HFF-Myc (cell line): ENCODE results near the gene DUS4L.
A peak's percentile ranks its signal among the peaks of the same experiment; 100 is the strongest.

ENCODE experiments used
- DNase-seq: peaks from one replicate; pipeline ENCODE4 v3.0.0-alpha.2; 2011; ENCODE audit warnings: low read depth; ENCODE audit errors: extremely low read depth
- H3K4me3 ChIP-seq: replicated peaks from 2 replicates; pipeline ENCODE4 v1.5.1; 2011; ENCODE audit warnings: low read depth, mild to moderate bottlenecking, control low read depth, low read length
- TF ChIP-seq, protein P1 (sequence below): IDR thresholded peaks from 2 replicates; pipeline ENCODE4 v1.5.1; 2012; ENCODE audit warnings: mild to moderate bottlenecking, low read depth, low read length, control low read depth; ENCODE audit errors: missing control alignments

DUS4L gene

DNA sequence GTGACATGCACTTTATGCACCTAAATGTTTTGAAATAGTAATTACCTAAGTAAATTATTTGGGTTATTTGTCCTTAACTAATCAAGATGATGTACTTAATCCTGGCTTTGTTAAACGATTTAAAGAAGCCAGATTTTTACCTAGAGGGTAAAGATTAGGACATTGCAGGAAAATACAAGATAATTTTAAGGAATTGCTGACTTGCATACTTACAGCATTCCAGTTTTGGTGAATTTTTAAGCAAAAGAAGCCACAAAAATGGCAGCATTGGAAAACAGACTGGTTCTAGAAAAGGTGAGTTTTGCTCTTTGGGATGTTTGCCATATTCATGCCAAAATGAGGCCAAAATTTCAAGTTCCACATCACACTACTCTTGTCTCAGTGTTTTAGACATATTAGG, 49.7 kb downstream of the DUS4L start:
- TF ChIP-seq, protein P1, sequence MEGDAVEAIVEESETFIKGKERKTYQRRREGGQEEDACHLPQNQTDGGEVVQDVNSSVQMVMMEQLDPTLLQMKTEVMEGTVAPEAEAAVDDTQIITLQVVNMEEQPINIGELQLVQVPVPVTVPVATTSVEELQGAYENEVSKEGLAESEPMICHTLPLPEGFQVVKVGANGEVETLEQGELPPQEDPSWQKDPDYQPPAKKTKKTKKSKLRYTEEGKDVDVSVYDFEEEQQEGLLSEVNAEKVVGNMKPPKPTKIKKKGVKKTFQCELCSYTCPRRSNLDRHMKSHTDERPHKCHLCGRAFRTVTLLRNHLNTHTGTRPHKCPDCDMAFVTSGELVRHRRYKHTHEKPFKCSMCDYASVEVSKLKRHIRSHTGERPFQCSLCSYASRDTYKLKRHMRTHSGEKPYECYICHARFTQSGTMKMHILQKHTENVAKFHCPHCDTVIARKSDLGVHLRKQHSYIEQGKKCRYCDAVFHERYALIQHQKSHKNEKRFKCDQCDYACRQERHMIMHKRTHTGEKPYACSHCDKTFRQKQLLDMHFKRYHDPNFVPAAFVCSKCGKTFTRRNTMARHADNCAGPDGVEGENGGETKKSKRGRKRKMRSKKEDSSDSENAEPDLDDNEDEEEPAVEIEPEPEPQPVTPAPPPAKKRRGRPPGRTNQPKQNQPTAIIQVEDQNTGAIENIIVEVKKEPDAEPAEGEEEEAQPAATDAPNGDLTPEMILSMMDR: no peak
- DNase-seq: no peak
- no peak overlapping the region for H3K4me3 ChIP-seq

DNA sequence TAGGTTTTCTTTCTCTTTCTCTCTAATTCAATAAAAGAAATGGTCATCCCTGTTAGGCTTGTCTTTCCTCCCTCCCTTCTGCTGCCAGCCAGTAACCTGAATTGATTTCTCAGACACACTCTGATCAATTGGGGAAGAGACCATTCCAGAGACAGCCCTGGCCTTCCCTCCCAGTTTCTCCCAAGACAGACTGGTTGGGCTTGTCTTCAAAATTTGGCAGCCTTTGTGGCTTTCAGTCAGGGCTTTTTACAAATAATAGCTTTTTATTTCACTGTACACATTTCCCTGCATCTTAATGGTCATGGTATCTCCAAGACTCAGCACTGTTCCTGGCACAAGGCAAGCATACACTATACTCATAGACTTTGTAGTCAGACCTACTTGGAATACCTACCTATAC, 50.2 kb downstream of the DUS4L start:
- TF ChIP-seq, protein P1: no peak
- H3K4me3 ChIP-seq: no peak overlapping the region
- no peak for DNase-seq

DNA sequence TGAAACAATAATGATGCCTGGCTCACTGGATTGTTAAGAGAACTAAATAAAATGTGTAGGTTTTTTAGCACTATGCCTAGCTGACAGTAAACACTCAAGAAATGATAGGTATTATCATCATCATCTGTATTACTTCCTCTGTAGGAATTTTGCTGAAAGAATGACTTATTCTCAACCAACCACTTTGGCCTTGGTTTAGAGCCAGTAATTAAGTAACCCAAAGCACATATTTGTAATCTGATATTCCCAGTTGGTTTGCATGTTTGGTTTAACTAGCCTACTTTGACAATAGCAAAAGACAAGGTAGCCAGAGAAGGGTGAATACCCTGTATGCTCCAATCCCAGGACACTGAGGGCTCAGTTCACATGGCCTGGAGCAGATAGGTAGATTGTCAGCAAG, 50.7 kb downstream of the DUS4L start:
- TF ChIP-seq, protein P1: no peak
- H3K4me3 ChIP-seq: no peak overlapping the region
- DNase-seq: peak; percentile 20

DNA sequence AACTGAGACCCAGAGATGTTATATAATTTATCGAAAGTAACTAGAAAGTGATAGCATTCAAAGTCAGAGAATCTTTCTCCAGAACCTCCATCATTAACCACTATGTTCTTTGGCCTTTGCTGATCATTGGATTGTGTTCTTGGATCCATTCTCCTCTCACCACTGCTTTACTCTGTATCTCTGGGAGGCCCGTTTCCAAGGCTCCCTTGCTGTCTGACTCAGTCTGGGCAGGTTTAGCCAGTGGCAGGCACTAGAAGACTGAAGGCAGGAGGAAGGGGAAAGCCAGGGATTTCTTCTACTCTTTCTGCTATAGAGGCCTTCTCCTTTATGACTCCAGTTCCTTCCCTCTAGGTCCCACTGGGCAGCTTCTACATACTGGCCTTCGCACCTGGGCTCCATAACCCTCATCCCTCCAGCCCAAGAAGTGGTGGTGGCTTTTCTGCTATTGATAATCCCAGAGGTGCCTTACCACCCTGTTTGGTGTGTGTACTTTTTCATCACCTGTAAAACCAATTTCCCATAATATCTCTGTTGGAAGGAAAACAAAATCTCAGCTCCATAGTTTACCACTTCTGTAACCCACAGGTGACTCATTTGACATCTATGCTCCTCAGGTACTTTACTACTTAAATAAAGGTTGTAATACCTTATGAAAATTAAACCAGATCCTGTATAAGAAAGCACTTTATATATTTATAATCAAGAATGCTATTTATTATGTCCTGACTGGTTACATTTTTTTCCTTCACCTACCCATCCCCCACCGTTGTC, 52.3 kb downstream of the DUS4L start:
- no peak for DNase-seq
- TF ChIP-seq, protein P1: no peak
- no peak overlapping the region for H3K4me3 ChIP-seq

DNA sequence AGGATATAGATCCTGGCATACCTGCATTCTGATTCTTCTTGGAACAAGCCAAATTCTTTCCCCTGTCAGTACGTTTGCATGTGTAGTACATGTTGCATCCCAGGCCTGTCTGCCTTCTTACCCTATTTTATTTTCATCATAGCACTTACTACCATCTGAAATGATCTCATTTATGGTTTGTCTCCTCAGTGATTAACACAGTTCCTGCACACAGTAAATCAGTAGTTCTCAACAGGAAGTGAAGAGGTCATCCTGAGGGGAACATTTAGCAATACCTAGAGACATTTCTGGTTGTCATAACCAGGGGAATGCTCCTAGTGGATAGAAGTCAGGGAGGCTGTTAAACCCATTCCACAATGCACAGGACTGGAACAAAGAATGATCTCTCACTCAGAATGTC, 58.7 kb downstream of the DUS4L start:
- peak; percentile 33 for DNase-seq
- H3K4me3 ChIP-seq: no peak overlapping the region
- TF ChIP-seq, protein P1: no peak

DNA sequence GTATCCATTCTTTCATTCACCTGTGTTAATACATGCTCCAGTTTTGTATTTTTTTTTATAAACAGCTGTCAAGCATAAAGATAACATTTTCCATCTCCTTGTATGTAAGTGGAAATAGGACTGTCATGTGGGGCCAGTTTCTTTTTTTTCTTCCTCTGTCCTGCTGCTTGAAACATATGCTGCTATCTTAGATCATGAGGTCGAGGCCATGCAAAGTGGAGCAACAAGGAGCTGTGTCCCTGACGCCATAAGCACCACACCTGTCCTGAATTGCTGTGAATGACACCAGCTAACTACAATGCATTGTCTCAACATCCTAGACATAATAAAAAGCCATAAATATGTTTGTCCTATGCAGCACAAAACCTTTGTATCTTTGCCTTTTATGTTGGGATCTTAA, 59.1 kb downstream of the DUS4L start:
- TF ChIP-seq, protein P1: no peak
- H3K4me3 ChIP-seq: no peak overlapping the region
- no peak for DNase-seq

DNA sequence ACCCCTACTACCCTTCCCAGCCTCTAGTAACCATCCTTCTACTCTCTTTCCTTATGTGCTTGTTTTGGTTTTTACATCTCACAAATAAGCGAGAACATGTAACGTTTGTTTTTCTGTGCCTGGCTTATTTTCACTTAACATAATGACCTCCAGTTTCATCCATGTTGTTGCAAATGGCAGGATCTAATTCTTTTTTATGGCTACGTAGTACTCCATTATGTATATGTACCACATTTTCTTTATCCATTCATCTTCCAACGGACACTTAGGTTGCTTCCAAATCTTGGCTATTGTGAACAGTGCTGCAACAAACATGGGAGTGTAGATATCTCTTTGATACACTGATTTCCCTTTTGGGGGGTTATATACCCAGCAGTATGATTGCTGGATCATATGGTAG, 63.2 kb downstream of the DUS4L start:
- H3K4me3 ChIP-seq: no peak overlapping the region
- DNase-seq: no peak
- TF ChIP-seq, protein P1: no peak
